Fibroblast of the aortic adventitia (primary cell): Measurements from ENCODE around the gene FAM181A. TPM values are rescaled to one million over a fixed set of nuclear protein-coding genes. Genes with fewer than 3 reads are reported as not detected.
A peak's percentile ranks its signal among the peaks of the same experiment; 100 is the strongest.

Experiments used
- DNase-seq: peaks from one replicate; pipeline ENCODE4 v3.0.0-alpha.2; 2010; ENCODE audit warnings: low read depth
- H3K4me3 ChIP-seq: 2 replicates; pipeline ENCODE4 v1.5.1; 2011; ENCODE audit warnings: low read depth, mild to moderate bottlenecking, control low read depth, low read length, moderate library complexity
- total RNA-seq: library from RNA; depleted of rRNA; stranded (reverse); fragments of >200 nt; gene quantifications from 2 replicates; pipeline ENCODE4 v1.2.3, GENCODE V29; 2012; ENCODE audit warnings: low replicate concordance
- TF ChIP-seq, protein P1 (sequence below): IDR thresholded peaks from 2 replicates; pipeline ENCODE4 v1.5.1; 2011; ENCODE audit warnings: mild to moderate bottlenecking, low read length, control low read depth, inconsistent platforms; ENCODE audit not compliant: insufficient read depth

The FAM181A gene
- total RNA-seq, 1 donor, result not detected

DNA sequence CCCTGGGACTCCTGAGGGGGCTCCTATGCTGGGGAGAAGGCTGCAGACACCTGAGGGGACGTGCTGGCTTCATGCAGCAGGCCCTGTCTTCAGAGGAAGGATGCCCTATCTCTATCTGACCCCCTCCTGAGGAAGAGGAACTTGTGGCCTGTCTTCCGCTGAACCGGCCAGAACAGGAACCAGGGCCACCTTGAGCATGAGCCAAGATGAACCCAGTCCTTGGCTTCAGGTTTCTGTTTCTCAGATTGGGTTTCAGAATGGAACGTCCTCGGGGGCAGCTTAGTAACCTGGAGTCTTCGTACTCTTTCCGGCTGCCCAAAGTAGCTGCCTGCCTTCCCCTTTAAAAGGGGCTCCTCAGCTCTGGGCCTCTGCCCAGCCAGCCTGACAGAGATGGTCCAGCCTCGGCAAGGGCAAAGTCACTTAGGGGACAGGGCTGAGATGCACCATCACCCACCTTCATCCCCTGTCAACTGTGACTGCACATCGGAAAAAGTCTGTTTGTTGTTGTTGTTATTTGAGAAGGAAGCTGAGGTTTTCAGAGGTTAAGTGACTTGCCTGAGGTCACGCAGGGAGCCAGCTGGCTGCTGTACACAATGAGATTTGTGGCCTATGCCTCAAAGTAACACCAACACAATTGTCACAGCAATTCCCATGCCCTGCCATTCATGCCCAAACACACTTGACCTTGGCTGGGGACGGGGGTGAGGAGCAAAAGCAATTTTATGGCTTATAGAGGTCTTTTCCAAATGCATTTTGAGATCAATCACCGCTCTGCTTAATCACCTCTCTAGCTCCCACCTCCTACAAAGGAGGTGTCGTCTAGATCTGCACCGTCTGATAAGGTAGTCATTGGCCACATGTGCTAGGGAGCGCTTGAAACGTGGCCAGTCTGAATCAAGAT is 35.8 kb downstream of the FAM181A start:
- no peak overlapping the region for H3K4me3 ChIP-seq
- DNase-seq, result no peak
- TF ChIP-seq, protein P1, sequence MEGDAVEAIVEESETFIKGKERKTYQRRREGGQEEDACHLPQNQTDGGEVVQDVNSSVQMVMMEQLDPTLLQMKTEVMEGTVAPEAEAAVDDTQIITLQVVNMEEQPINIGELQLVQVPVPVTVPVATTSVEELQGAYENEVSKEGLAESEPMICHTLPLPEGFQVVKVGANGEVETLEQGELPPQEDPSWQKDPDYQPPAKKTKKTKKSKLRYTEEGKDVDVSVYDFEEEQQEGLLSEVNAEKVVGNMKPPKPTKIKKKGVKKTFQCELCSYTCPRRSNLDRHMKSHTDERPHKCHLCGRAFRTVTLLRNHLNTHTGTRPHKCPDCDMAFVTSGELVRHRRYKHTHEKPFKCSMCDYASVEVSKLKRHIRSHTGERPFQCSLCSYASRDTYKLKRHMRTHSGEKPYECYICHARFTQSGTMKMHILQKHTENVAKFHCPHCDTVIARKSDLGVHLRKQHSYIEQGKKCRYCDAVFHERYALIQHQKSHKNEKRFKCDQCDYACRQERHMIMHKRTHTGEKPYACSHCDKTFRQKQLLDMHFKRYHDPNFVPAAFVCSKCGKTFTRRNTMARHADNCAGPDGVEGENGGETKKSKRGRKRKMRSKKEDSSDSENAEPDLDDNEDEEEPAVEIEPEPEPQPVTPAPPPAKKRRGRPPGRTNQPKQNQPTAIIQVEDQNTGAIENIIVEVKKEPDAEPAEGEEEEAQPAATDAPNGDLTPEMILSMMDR, result no peak

DNA sequence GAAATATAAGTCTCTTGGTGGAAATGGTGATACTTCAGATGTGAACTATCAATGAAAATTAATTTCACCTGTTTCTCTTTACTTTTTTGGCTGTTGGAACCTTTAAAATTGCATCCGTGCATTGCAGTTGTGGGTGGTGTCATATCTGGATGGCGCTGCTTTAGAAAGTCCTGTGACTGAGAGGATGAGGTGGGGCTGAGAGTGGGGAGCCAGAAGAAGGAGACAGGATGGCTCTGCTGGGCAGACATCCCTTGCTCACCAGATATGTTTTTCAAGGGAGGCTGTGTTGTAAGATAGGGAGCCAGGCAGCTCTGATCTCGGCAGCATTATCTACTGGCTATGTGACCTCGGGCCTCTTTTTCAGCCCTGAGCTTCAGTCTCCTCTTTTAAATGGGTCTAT is 36.5 kb downstream of the FAM181A start:
- H3K4me3 ChIP-seq, result no peak overlapping the region
- TF ChIP-seq, protein P1, result no peak
- DNase-seq, result no peak

DNA sequence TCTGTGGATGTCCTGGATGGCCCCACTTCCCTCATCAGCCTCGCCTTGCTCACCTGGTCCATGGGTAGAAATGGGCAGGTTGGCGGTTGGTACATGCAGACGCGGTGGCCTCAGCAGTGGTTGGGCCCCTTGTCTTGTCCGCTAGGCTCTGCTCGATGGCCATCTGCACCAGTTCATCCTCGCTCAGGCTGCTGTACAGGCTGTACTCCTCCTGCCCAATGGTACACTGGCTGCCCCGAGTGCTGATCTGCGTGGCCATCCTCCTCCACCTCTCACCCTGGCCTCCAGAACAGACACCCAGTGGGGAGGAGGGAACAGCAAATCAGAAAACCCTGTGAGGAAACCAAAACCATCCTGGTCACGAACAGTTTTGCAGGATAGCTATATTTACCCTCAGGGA is 37.1 kb downstream of the FAM181A start:
- TF ChIP-seq, protein P1, result no peak
- no peak overlapping the region for H3K4me3 ChIP-seq
- no peak for DNase-seq

DNA sequence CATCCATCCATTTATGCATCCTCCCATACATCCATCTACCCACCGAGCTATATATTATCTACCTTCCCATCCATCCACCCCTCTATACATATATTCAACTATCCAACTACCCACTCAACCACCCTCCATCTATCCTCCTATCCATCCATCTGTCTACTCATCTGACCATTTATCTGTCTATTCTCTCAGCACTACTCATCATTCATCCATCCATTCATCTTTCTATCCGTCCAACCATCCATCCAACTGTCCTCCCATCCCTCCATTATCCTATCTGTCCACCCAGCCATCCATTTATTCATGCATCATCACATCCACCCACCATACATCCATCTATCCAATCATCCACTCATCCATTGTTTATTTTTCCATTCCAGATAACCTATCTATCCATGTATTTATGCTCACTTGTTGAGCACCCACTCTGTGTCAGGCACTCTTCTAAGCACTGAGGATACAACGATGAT is 37.7 kb downstream of the FAM181A start:
- DNase-seq, result no peak
- no peak overlapping the region for H3K4me3 ChIP-seq
- TF ChIP-seq, protein P1, result no peak

DNA sequence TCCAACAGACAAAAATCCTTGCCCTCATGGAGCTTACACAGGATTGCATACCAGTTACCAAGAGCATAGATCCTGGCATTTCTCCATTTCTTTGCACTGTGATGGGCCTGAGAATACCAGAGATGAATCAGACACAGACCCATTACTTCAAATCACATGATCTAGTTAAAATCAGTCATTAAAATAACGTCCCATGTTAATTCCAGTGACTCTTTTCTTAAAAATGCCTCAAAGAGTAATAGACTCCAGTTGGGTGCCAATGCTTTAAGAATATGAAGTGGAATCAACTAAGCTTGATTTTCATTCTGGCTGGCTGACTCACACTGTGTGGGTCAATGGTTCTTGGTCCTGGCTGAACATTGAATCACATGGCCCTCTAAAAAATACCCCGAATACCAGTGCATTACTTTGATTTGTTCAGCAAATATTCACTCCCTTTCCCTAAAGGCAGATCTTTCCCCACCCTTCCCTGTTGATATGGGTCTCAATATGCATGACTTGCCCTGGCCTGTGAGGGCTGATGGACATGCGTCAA is 38.2 kb downstream of the FAM181A start:
- TF ChIP-seq, protein P1, result no peak

DNA sequence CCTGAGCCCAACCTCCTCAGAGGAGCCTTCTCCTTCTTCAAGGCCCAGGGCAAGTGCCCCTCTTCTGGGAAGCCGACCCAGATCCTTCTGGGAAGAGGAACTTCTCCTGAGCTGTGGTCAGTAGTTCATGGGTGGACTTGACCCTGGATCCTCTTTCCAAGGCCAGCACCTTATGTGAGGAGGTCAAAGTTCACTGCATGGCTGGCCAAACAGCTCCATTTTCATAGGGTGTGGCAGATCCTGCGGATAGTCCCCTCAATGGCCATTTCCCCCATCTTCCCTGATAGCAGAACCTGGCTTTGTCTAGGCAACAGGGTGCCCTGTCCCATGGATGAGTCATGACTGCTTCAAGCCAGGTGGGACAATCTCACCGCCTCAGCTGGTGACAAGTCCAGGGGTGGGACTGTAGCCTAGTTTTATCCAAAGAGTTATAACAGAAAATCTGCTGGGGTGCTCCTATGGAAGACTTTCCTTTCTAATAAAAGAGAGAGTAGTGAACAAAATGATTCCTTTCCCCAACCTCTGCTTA is 38.9 kb downstream of the FAM181A start:
- H3K4me3 ChIP-seq, result no peak overlapping the region
- TF ChIP-seq, protein P1, result no peak
- no peak for DNase-seq

More for the DNA sequence above, 38.2 kb downstream of the FAM181A start:
- no peak overlapping the region for H3K4me3 ChIP-seq
- peak; percentile 90 for DNase-seq
